Mammary microvascular endothelial cell (primary cell): ENCODE measurements around the gene ZAR1. TPM values are rescaled to one million over a fixed set of nuclear protein-coding genes. Genes with fewer than 3 reads are reported as not detected.

ENCODE experiments used
- total RNA-seq: library from RNA; depleted of rRNA; stranded (reverse); fragments of >200 nt; gene quantifications from 2 replicates; pipeline ENCODE4 v1.2.3, GENCODE V29; 2015

ZAR1 gene
- total RNA-seq, result not detected in 2 replicates

DNA sequence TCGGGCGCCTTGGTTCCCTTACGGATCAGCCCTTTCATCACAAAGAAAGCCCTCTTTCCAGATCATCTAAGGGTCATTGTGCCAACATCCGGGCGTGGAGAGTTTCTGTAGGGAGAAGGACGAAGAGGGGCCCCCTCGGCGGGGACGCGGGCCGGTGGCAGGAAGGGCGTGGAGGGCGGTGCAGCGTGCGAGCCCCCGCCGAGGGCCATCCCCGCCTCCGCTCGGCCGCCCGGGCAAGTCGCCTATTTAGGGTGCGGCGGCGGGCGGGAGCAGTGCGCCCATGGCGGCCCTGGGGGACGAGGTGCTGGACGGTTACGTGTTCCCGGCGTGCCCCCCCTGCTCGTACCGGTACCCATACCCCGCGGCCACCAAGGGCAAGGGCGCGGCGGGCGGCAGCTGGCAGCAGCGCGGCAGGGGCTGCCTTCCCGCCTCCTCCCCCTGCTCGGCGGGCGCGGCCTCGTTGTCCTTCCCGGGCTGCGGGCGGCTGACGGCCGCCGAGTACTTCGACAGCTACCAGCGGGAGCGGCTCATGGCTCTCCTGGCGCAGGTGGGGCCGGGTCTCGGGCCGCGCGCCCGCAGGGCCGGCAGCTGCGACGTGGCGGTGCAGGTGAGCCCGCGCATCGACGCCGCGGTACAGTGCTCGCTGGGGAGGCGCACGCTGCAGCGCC is at the start of gene ZAR1:
ZAR1 (plus strand) TSS at position 241 of the 668 bp plus-strand sequence; CDS start at position 281, 40 bp downstream.

DNA sequence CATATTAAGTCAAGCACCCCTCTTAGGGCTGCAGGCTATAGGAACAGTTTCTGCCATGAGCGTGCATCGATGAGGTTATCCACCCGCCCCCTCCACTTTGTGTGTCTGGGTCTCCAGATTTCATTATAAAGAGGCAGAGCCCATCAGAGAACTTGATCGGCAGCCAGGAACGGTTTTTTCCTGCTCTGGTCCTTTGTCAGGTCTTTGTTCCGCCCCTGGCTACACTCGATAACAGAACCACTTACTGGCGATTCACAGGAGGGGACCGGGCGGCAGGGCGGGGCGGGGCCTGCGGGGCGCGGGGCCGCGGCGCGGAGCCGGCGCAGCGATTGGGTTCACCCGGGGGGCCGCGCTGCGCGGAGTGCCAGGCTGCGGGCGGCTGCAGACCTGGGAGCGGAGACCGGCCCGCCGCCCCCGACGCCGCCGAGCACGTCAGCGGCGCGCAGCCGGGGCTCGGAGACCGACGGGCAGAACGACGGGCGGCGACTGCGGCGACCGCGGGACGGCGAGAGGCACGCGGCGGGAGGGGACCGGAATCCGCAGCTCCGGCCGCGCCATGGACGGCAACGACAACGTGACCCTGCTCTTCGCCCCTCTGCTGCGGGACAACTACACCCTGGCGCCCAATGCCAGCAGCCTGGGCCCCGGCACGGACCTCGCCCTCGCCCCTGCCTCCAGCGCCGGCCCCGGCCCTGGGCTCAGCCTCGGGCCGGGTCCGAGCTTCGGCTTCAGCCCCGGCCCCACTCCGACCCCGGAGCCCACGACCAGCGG is 6.9 kb upstream of the ZAR1 start, which contains the start of gene SLC10A4:
SLC10A4 (plus strand) TSS at position 338 of the 771 bp plus-strand sequence; CDS start at position 557, 219 bp downstream.

Other genes starting within 250 kb of the ZAR1 start
- gene TEC, start 220.4 kb upstream of the ZAR1 start, total RNA-seq, result 0.84 and 0.93 TPM in 2 replicates
- gene SLAIN2, start 148.7 kb upstream of the ZAR1 start, total RNA-seq, result 35.4 and 41.7 TPM in 2 replicates
- gene SLC10A4, start 6.9 kb upstream of the ZAR1 start, total RNA-seq, result not detected in 2 replicates